GM12891 (cell line): ENCODE measurements around the gene SRGAP2B.
"Not testable (repeated sequence)": the region's sequence is repeated elsewhere in the genome, so short reads cannot be mapped to it uniquely, and the experiment has no call there.

Experiments
- POLR2A ChIP-seq: IDR thresholded peaks from 2 replicates; pipeline ENCODE4 v1.6.1; 2011; ENCODE audit warnings: low read depth, low read length, control low read depth
- POLR2AphosphoS5 ChIP-seq: IDR thresholded peaks from 2 replicates; pipeline ENCODE4 v1.6.1; 2011; ENCODE audit warnings: low read depth, low read length, control low read depth
- TAF1 ChIP-seq: IDR thresholded peaks from 2 replicates; pipeline ENCODE4 v1.6.1; 2011; ENCODE audit warnings: low read depth, low read length, control low read depth

DNA sequence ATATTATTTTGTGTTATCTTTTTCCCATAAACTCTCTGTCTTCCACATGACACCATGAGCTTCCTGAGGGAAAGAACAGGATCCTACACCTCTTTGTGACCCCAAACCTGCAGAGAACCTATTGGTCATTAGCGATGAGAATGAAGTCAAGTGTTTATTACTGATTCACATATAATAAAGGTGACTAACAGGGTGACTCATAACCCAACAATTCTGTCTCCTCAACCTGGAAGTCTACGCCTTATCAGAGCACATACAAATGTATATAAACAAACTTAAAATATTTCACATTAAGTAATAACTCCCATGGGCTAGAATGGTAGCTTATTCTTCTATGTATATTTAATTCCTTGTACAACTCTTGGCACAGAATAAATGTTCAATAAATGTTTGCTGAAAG is 117.3 kb downstream of the SRGAP2B start:
- not testable (repeated sequence) for TF ChIP-seq POLR2AphosphoS5, POLR2A, TAF1
